Measurements from ENCODE around the gene MMP1.

MMP1 gene

DNA sequence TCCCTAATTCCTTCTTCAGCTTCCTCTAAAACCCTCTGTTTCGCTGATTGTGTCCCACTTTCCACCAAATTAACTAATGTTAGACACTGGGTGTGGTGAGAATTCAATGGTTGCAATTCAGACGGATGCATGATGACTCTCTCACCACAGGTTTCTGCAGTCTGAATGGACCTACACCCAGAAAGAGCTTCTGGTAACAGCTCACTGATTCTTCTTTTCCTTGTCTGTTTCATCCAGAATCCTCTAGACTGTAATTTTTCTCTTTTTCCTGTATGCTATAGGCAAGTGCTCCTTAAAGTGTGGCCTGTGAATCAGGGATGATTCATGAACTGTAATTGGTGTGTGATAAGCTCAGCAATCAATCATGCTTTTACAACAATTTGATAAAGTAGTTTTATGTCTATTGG, 35.6 kb downstream of the MMP1 start:
- TF ChIP-seq, protein P1, sequence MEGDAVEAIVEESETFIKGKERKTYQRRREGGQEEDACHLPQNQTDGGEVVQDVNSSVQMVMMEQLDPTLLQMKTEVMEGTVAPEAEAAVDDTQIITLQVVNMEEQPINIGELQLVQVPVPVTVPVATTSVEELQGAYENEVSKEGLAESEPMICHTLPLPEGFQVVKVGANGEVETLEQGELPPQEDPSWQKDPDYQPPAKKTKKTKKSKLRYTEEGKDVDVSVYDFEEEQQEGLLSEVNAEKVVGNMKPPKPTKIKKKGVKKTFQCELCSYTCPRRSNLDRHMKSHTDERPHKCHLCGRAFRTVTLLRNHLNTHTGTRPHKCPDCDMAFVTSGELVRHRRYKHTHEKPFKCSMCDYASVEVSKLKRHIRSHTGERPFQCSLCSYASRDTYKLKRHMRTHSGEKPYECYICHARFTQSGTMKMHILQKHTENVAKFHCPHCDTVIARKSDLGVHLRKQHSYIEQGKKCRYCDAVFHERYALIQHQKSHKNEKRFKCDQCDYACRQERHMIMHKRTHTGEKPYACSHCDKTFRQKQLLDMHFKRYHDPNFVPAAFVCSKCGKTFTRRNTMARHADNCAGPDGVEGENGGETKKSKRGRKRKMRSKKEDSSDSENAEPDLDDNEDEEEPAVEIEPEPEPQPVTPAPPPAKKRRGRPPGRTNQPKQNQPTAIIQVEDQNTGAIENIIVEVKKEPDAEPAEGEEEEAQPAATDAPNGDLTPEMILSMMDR (IDR thresholded peaks at IDR 0.05; ENCODE audit: borderline replicate concordance, insufficient read depth, low read depth, low read length) = no peak
- no peak overlapping the region for H3K4me3 ChIP-seq (ENCODE audit: low read depth, low read length)

DNA sequence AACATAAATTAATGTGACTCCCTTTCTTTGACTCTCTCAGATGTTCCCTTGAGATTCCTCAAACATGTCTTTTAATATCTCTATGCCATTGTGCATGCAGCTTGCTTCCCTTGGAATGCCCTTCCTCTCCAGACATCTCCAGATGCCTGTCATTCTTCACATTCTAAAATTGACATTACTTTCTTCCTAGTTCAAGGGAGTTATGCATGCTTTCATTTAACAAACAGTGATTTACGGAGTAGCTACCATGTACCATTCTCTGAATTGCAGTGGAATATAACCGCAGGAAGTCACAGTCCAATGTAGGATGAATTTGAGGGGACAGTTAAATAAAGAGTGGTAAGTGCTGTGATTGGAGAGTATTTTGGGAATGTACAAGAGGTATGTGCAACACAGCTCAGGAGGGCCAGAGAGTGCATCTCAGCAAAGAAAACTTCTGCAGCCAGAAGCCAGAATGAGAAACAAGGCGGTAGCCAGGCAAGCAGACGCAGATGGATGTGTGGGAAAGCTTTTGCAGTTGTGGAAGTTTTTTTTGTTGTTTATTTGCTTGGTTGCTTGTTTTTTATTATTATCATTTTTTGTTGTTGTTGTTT, 36.2 kb downstream of the MMP1 start:
- TF ChIP-seq, protein P1 (IDR thresholded peaks at IDR 0.05; ENCODE audit: borderline replicate concordance, insufficient read depth, low read depth, low read length) = no peak

DNA sequence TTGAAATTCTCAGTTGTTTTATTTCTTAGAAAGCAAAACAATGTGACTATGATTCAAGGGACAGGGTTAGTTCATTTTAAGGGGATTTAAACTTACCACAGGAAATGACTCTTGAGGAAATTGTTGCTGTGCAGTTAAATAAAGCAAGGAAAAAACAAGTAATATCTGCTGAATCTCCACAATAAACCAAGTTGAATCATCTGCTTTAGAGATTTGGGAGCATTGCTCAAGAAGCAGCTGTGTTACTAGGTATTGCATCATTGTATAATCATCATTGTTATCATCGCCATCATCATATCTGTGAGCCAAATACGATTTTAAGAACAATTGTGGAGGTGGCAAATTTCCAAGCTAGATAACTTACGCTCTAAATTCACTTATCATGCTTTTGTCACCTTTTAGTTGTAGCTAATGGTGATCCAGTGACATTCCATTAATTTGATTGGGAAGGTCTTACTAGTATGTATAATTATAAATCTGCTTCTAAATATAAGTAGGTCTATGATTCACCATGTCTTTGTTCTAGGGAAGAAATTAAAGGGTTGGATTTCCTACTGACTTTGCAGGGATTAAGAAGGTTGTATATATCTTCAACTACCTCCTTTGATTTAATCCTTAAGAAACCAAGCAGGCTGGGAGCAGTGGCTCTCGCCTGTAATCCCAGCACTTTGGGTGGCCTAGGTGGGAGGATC, 37.5 kb downstream of the MMP1 start:
- TF ChIP-seq, protein P1 (IDR thresholded peaks at IDR 0.05; ENCODE audit: borderline replicate concordance, insufficient read depth, low read depth, low read length) = no peak
- no peak overlapping the region for H3K4me3 ChIP-seq (ENCODE audit: low read depth, low read length)

More for the DNA sequence above, 36.2 kb downstream of the MMP1 start:
- H3K4me3 ChIP-seq (ENCODE audit: low read depth, low read length) = no peak overlapping the region

DNA sequence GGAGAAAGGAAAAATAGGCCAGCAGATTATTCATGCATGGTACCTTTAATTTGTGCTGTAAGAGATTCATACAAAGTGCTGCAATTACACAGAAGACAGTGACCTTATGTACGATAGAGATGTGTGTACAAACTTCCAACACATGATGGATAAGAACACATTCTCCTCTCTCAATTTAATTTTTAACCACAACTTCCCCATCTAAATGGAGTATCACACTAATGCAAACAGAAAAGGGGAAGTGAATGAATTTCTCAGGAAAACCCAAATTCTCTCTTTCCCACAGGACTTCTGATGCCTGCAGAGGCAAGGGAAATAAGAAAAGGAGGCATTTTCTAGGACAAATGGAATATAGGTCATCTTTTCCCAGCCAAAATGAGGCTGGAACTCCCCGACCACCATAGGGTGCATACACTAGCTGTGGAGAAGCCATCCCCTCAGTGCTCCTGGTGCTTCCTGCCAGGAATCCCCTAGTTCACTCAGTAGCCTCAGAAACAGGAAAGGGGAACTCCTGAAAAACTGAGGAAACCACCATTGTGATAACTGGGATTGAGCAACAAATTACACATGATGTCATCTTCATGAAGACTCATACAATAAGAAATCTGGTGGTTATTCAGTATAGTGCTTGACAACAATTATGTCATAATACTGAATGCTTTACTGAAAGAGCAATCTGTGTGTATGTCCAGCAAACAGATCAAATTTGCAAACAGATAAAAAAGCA, 40.0 kb downstream of the MMP1 start:
- TF ChIP-seq, protein P1 (IDR thresholded peaks at IDR 0.05; ENCODE audit: borderline replicate concordance, insufficient read depth, low read depth, low read length) = no peak
- no peak overlapping the region for H3K4me3 ChIP-seq (ENCODE audit: low read depth, low read length)

DNA sequence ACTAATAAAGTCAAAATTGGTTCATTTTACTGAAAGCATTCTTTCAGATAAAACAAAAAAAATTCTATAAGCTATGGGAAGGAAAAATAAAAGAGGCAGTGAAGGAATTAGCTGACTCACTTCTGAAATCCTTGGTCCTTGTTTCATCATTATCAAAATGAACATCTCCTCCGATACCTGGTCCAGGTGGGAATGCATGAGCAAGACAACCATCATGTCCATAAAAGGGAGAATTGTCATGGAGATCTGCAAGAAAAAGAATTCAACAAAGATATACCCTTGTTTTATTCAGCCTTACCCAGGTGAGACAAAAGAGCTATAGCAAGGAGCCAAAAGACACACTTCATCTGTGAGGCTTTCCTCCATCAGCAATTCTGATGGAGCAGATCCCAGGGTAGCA, 44.7 kb downstream of the MMP1 start:
- TF ChIP-seq, protein P1 (IDR thresholded peaks at IDR 0.05; ENCODE audit: borderline replicate concordance, insufficient read depth, low read depth, low read length) = no peak
- H3K4me3 ChIP-seq (ENCODE audit: low read depth, low read length) = no peak overlapping the region

DNA sequence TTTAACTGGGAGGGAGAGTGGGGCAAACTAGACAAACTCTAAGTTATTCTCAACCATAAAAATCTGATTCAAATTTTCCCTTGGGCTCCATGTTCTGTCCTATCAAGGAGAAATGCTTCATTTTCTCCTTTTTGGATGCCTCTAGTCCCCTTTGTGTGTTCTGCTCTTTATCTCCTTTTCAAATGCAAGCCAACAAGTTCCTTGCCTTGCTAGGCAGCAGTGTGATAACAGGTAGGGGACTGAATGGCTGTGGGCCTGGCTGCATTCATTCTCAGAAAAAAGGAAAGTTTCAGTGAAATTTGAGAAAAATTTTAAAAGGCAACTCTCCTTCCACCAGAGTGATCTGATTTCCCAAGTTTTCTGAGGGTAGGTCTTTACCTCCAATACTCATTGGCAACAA, 46.3 kb downstream of the MMP1 start:
- TF ChIP-seq, protein P1 (IDR thresholded peaks at IDR 0.05; ENCODE audit: borderline replicate concordance, insufficient read depth, low read depth, low read length) = no peak
- no peak overlapping the region for H3K4me3 ChIP-seq (ENCODE audit: low read depth, low read length)

Data from GM12875 (cell line).